HG03039 (cell line): ENCODE data around the gene SIRT1.
"Not testable (repeated sequence)": the region's sequence is repeated elsewhere in the genome, so short reads cannot be mapped to it uniquely, and the experiment has no call there.

Source experiments
- ATAC-seq: cut with Tn5 transposase; IDR thresholded peaks from one replicate; pipeline ENCODE4 v1.9.1; 2021; ENCODE audit warnings: mild to moderate bottlenecking, moderate library complexity; ENCODE audit not compliant: unreplicated experiment

The SIRT1 gene

GRCh38 chr10:67884313-67884841 lies at the start of gene SIRT1:
Gene SIRT1, plus strand, starts transcription at chr10:67884656. Its CDS starts 66 bp downstream, at chr10:67884722.
- peak; percentile 80 for ATAC-seq

DNA sequence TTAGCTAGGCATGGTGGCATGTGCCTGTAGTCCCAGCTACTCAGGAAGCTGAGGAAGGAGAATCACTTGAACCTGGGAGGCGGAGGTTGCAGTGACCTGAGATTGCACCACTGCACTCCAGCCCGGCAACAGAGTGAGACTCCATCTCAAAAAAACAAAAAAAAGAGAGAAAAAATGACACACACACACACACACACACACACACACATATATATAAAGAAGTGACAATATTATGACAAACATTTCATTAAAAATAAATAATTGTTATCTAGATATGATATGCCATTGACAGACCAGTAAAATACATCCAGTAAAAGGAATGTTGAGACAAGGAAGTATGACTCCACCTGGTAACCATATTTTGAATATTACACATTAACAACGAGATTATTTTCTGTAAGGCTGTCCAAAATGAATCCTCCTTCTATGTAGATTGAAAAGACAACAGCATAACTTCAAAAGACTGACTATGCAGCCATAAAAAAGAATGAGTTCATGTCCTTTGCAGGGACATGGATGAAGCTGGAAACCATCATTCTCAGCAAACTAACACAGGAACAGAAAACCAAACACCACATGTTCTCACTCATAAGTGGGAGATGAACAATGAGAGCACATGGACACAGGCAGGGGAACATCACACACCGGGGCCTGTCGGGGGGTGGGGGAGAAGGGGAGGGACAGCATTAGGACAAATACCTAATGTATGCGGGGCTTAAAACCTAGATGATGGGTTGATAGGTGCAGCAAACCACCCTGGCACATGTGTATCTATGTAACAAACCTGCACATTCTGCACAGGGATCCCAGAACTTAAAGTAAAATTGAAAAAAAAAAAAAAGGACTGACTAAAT lies 48.7 kb upstream of the SIRT1 start:
- ATAC-seq: not testable (repeated sequence)

DNA sequence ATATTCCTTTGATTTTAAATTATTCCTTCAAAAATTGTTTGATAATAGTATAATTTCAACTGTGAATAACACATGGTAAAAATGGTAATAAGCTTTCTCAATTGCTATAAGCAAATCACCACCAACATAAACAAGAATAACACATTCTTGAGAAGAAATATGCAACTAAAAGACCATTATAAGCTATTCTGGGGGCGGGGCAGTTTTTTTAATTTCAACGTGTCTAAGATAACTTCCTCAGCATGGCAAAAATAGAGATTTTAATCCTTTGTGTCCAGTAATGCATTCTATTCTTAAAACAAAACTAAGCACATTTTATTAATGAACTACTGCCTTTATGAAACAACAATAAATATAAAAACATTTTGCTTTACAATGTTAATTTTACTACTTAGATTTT lies 48.0 kb upstream of the SIRT1 start:
- no peak for ATAC-seq

DNA sequence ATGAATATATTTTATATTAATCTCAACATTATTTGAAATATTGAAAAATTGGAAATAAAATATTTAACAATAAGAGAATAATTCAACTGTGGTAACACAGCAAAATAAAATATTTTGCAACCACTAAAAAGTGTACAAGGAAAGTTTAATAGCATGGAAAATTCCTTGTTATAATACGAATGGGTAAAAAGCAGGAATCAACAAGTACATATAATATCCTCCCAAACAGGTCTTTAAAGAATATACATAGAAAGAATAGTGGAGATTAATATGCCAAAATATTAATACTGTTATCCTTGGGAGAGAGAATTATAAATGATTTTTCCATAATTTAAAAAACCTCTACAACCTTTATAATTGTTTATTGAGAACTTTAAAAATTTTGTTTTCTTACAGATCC lies 47.5 kb upstream of the SIRT1 start:
- no peak for ATAC-seq

DNA sequence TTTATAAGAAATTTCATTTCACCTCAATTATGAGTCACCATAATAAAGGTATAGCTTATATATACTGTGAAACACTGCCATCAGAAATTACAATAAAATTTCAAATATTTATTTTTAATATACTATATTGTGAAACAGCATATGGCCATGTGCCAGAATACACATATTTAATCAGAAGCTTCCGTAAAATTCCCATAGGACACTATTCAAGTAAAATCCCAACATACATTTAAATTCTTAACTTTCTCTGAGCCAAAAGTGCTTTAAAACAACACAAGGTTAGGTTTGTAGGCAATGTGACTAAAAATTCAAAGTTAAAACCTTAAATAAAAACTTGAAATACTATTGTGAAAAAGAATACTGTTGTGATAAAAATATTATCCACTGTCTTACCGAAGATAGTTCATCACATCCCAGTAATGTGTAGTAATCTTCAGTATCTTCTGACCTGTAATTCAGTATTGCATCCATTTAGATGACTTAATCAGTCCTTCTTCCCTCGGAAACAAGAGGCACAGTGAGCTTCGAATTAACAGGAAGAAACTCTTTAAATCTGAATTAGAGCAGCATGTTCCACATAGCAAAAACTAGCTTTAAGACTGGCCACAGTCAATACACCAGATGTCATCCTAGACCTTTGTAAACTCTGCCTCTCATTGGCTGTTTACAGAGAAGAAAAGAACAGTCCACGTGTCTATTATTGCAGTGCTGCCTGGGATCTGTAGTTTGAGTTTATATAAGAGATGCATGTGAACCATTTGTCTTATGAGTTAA lies 46.7 kb upstream of the SIRT1 start, which contains the start of gene DNAJC12:
DNAJC12 (minus strand) TSS at position 648 of the 774 bp plus-strand sequence; CDS start at position 471, 177 bp downstream.
- no peak for ATAC-seq

DNA sequence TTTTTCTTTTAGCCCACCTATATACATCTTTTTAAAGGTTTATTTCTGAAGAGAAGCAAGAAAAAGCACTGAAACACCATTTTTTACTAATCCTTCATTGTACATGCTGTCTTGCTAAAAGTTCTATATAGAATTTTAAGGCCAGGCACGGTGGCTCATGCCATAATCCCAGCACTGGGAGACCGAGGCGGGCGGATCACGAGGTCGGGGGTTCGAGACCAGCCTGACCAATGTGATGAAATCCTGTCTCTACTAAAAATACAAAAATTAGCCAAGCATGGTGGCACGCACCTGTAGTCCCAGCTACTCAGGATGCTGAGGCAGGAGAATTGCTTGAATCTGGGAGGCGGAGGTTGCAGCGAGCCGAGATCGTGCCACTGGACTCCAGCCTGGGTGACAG lies 44.9 kb upstream of the SIRT1 start:
- ATAC-seq: not testable (repeated sequence)

DNA sequence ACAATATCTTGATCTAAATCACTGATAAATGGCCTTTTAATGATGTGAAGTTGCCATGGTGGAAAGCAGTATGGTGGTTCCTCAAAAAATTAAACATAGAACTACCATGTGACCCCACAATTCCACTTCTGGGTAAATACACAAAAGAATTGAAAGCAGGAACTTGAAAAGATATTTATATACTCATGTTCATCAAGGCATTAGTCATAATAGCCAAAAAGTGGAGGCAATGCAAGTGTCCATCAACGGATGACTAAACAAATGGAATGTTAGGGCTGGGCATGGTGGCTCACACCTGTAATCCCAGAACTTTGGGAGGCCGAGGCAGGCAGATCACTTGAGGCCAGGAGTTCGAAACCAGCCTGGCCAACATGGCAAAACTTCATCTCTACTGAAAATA lies 44.5 kb upstream of the SIRT1 start:
- no peak for ATAC-seq

DNA sequence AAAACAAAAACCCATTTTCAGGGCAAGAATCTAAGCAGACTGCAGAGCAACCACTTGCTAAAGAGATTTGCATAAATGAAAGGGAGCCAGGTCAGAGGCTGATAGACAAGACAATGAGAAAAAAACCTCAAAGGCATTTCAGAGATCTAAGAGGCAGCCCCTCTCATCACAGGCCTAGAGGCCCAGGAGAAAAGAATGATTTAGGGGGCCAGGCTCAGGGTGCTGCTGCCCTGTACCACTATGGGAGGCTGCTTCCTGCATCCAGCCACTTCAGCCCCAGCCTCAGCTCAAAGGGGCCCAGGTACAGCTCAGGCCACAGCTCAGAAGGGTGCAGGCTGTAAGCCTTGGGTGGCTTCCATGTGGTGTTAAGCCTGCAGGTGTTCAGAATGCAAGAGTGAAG lies 42.7 kb upstream of the SIRT1 start:
- ATAC-seq: no peak

DNA sequence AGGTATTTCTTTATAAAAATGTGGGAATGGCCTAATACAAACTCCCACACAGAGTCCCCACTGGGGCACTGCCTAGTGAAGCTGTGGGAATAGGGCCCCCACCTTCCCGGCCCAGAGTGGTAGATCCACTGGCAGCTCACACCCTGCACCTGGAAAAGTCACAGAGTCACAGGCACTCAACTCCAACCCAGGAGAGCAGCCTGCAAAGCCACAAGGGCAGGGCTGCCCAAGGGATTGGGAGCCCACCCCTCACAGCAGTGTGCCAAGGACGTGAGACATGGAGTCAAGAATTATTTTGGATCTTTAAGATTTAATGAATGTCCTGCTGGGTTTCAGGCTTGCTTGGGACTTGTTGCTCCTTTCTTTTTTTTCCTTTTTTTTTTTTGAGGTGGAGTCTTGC lies 41.2 kb upstream of the SIRT1 start:
- ATAC-seq: no peak

GRCh38 chr10:67849331-67850011 lies 35.0 kb upstream of the SIRT1 start:
- peak; percentile 88 for ATAC-seq

GRCh38 chr10:67851186-67851585 lies 33.3 kb upstream of the SIRT1 start:
- no peak for ATAC-seq

DNA sequence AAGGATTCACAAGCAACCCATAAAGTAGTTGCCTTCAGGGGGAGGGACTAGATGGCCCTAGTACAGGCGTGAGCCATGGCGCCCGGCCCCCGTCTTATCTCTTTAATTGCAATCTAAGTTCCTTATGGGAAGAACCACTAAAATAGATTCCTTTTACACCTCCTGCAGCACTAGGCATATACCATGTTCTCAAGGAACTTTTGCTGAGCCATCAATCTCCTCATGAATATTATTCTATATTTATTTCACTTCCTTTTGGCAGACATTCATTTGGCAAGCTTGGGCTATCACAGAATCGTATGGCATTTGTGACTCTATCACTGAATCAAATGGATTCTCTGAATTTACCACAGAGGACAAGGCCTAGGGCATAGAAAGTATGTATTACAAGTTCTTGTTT lies 31.7 kb upstream of the SIRT1 start:
- no peak for ATAC-seq

DNA sequence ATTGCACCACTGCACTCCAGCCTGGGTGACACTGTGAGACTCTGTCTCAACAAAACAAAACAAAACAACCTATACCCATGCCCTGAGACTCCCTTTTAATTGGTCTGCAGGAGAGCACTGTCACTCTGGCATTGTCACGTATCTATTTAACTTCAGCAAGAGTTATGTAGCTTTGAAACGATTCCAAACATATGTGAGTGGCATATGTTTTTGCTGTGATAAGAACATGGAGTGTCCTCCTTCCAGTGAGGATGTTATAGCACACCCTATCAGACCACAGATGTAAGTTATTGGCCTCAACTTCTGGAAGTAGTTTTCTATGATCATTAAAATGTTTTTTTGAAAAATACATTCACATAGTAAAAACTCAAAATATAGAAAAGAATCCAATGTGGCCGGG lies 30.9 kb upstream of the SIRT1 start:
- ATAC-seq: no peak

GRCh38 chr10:67858971-67859370 lies 25.5 kb upstream of the SIRT1 start:
- no peak for ATAC-seq

- no peak for ATAC-seq
Observed at GRCh38 chr10:67861750-67862432, 22.6 kb upstream of the SIRT1 start.

DNA sequence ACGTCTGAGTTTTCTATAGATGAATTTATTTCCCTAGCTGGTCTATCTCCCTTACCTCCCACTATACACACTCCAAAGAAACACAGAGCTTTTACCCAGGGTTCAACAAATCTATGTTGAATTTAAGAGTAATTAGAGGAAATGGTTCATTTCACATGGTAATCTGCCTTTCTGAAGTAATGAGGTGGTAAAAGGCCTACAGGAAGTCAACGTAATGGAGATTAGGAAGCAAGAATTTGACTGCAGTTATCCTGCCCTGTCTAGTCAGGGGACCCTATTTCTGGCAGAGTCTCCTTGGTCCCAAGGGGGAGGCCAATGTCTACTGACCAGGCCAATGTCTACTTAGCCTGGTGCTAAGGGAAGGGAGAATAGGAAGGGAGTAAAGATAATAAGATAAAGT lies 21.4 kb upstream of the SIRT1 start:
- ATAC-seq: no peak

GRCh38 chr10:67864607-67865371 lies 19.7 kb upstream of the SIRT1 start:
- ATAC-seq: no peak

GRCh38 chr10:67868132-67868531 lies 16.3 kb upstream of the SIRT1 start:
- ATAC-seq: no peak

GRCh38 chr10:67869996-67870395 lies 14.5 kb upstream of the SIRT1 start:
- ATAC-seq: no peak
